Measurements from ENCODE around the gene THAP7. TPM values are rescaled to one million over a fixed set of nuclear protein-coding genes. Genes with fewer than 3 reads are reported as not detected.

THAP7 gene
- total RNA-seq, 1 experiment from 2014 or later, result 24.6 TPM

DNA sequence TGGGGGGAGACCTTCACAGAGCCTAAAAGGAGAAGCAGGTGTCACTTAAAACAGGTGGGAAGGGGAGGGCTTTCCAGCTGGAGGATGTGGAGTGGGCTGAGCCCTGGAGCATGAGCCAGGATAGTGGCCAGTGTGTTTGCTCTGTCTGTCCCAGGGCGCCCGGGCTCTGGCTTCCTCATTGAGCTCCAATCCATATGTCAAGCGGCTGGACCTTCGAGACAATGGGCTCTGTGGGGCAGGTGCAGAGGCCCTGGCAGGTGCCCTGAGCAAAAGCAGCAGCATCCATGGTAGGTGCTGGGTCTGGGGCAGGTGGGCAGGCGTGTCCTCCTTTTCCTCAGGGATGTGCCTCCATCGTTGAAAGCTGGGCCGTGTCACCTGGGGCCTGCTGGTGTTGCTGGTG, 45.8 kb upstream of the THAP7 start:
- Mint-ChIP-seq H3K27ac (no peak overlapping the region), H3K4me1 (peaks cover 31 to 32% of the 10 kb centered on the region in 2 experiments), H3K36me3 (ENCODE audit: insufficient read depth in 1 of 3, low read depth in 3 of 3) (no peaks in the 10 kb centered on the region), H3K27me3 (ENCODE audit: low read depth) (peaks cover 25% of the 10 kb centered on the region), H3K4me3 (no peak overlapping the region), H3K9me3 (no peaks in the 10 kb centered on the region; a peak in 1 of 5 replicates)
- Histone ChIP-seq H3K23ac (ENCODE audit: insufficient read length, low read depth, low read length) (no peak overlapping the region), H3K79me1 (ENCODE audit: insufficient read depth, low read depth, low read length, poor library complexity, severe bottlenecking) (no peaks in the 10 kb centered on the region), H3K79me2 (ENCODE audit: insufficient read depth, low read length) (no peaks in the 10 kb centered on the region), H2AK5ac (ENCODE audit: insufficient read length, low read length) (no peak overlapping the region), H3K18ac (ENCODE audit: insufficient read length, low read depth, low read length) (no peak overlapping the region), H3K14ac (ENCODE audit: insufficient read depth, low read length) (no peak overlapping the region), H4K91ac (ENCODE audit: insufficient read length, low read depth, low read length) (no peak overlapping the region), H3K4ac (ENCODE audit: low read depth, low read length) (no peak overlapping the region), H2BK15ac (ENCODE audit: low read depth, low read length) (no peak overlapping the region), H3K27me3 (ENCODE audit: insufficient read depth, low read length) (no peaks in the 10 kb centered on the region), H3K56ac (ENCODE audit: insufficient read length, low read depth, low read length) (no peak overlapping the region), H2BK20ac (ENCODE audit: low read depth, low read length, poor library complexity, severe bottlenecking) (no peak overlapping the region), H2BK12ac (ENCODE audit: insufficient read length, low read depth, low read length) (no peak overlapping the region), H3K4me2 (ENCODE audit: insufficient read depth, insufficient read length, low read length) (no peak overlapping the region), H2BK120ac (ENCODE audit: low read depth, low read length, poor library complexity, severe bottlenecking) (no peak overlapping the region), H3K27ac (ENCODE audit: insufficient read length, low read depth, low read length) (no peak overlapping the region), H3T11ph (ENCODE audit: low read length) (no peak overlapping the region), H4K5ac (ENCODE audit: insufficient read length, low read depth, low read length) (no peak overlapping the region), H3K9me3 (ENCODE audit: control insufficient read depth, low read depth, low read length) (no peaks in the 10 kb centered on the region), H3K23me2 (ENCODE audit: insufficient read length, low read depth, low read length, poor library complexity, severe bottlenecking) (peaks cover 4% of the 10 kb centered on the region), H4K8ac (replicated peaks; ENCODE audit: insufficient read length, low read depth, low read length) (no peak overlapping the region), H4K20me1 (ENCODE audit: control insufficient read depth, insufficient read depth, insufficient read length) (no peaks in the 10 kb centered on the region), H2AFZ (ENCODE audit: low read length) (no peak overlapping the region), H2BK5ac (ENCODE audit: insufficient read length, low read length) (no peak overlapping the region), H3K9ac (ENCODE audit: extremely low read depth, insufficient read length, low read length) (no peak overlapping the region), H3K4me1 (ENCODE audit: insufficient read depth, low read length) (peaks cover 5% of the 10 kb centered on the region; the same call in 1 of the 2 replicates)
- TF ChIP-seq, protein P1, sequence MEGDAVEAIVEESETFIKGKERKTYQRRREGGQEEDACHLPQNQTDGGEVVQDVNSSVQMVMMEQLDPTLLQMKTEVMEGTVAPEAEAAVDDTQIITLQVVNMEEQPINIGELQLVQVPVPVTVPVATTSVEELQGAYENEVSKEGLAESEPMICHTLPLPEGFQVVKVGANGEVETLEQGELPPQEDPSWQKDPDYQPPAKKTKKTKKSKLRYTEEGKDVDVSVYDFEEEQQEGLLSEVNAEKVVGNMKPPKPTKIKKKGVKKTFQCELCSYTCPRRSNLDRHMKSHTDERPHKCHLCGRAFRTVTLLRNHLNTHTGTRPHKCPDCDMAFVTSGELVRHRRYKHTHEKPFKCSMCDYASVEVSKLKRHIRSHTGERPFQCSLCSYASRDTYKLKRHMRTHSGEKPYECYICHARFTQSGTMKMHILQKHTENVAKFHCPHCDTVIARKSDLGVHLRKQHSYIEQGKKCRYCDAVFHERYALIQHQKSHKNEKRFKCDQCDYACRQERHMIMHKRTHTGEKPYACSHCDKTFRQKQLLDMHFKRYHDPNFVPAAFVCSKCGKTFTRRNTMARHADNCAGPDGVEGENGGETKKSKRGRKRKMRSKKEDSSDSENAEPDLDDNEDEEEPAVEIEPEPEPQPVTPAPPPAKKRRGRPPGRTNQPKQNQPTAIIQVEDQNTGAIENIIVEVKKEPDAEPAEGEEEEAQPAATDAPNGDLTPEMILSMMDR (conservative IDR thresholded peaks at IDR 0.05), result no peak
- no peak for DNase-seq
- no CpG with 5 or more reads among the region's 7 CpGs for WGBS (ENCODE audit: extremely low coverage, insufficient read length, low lambda C conversion rate)

All from H9 (cell line).